SIG-M5 treated with dmso at 0.1 percent for 504 hours (cell line): ENCODE data around the gene SLC1A5.
A peak's percentile ranks its signal among the peaks of the same experiment; 100 is the strongest.
"Not testable (repeated sequence)": the region's sequence is repeated elsewhere in the genome, so short reads cannot be mapped to it uniquely, and the experiment has no call there.

Source experiments
- DNase-seq: peaks from one replicate; lab custom pipeline; 2025; ENCODE audit not compliant: unreplicated experiment; lab: John Stamatoyannopoulos, UW

SLC1A5 gene

GRCh38 chr19:46772170-46773017 is 16.0 kb downstream of the SLC1A5 start:
- no peak for DNase-seq

- DNase-seq = not testable (repeated sequence)
Measured at GRCh38 chr19:46768746-46769145, 19.6 kb downstream of the SLC1A5 start.

DNA sequence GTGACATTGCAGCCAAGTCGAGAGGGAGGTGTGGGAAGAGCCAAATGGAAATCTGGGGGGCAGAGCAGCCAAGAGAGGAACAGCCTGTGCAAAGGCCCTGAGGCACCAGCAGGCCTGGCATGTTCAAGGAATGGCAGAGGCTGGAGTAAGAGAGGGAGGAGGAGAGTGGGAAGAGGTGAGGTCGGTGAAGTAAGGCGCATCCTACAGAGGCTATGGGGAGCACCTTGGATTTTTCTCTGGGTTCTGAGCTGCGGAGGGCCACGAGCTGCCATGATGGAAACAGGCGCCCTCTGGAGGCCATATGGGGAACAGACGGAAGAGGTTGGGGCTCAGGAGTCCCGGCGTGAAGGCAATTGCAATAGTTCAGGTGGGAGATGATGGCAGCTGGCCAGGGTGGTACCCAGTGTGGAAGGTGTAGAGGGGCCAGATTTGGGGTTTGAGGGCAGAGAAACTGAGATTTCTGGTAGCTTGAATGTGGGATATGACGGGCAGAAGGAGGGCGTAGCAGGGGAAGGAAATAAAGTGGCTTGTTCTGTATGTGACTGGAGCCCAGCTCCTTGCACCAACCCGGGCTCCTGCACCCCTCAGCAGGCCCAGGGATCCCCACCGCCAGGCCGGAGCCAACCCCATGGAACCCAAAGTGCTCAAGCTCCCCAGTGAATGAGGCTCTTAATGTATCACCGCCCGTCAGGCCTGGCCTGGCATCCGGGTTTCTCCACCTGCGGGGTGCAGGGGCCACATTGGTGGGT is 21.7 kb downstream of the SLC1A5 start:
- peak; percentile 42 for DNase-seq

GRCh38 chr19:46764817-46765291 is 23.5 kb downstream of the SLC1A5 start:
- DNase-seq = no peak

GRCh38 chr19:46762245-46762890 is 26.0 kb downstream of the SLC1A5 start:
- DNase-seq = no peak

- no peak for DNase-seq
Measured at GRCh38 chr19:46761418-46761831, 27.0 kb downstream of the SLC1A5 start.

DNA sequence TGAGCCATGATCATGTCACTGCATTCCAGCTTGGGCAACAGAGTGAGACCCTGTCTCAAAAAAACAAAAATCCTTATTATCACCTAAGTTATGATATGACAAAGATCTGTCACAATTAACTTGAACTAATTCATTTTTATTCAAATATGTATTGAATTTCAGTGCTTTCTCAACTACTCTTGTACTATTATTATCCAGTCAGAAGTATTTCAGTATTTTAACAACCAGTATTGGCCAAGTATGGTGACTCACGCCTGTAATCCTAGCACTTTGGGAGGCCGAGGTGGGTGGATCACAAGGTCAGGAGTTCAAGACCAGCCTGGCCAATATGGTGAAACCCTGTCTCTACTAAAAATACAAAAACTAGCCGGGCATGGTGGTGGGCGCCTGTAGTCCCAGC is 27.5 kb downstream of the SLC1A5 start:
- DNase-seq = not testable (repeated sequence)

DNA sequence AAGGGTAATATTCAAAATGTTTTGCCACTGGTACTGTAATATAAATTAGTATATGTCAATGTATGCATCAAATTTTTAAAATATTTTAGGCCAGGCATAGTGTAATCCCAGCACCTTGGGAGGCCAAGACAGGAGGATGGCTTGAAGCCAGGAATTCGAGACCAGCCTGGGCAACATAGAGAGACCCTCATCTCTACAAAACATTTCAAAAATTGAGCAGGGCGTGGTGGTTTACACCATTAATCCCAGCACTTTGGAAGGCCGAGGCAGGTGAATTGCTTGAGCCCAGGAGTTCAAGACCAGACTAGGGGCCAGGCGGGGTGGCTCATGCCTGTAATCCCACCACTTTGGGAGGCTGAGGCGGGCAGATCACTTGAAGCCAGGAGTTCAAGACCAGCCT is 28.0 kb downstream of the SLC1A5 start:
- no peak for DNase-seq

GRCh38 chr19:46759817-46760333 is 28.5 kb downstream of the SLC1A5 start:
- DNase-seq = no peak

GRCh38 chr19:46759206-46759605 is 29.2 kb downstream of the SLC1A5 start:
- DNase-seq = no peak

- DNase-seq = no peak
Measured at GRCh38 chr19:46756544-46756888, 31.9 kb downstream of the SLC1A5 start.

DNA sequence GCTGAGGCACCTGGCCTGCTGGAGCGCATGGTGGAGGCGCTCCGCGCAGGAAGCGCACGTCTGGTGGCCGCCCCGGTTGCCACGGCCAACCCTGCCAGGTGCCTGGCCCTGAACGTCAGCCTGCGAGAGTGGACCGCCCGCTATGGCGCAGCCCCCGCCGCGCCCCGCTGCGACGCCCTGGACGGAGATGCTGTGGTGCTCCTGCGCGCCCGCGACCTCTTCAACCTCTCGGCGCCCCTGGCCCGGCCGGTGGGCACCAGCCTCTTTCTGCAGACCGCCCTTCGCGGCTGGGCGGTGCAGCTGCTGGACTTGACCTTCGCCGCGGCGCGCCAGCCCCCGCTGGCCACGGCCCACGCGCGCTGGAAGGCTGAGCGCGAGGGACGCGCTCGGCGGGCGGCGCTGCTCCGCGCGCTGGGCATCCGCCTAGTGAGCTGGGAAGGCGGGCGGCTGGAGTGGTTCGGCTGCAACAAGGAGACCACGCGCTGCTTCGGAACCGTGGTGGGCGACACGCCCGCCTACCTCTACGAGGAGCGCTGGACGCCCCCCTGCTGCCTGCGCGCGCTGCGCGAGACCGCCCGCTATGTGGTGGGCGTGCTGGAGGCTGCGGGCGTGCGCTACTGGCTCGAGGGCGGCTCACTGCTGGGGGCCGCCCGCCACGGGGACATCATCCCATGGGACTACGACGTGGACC is 32.4 kb downstream of the SLC1A5 start:
- no peak for DNase-seq

GRCh38 chr19:46755077-46755852 is 33.1 kb downstream of the SLC1A5 start:
- DNase-seq = peak; percentile 53

GRCh38 chr19:46753420-46754155 is 34.8 kb downstream of the SLC1A5 start:
- peak; percentile 56 for DNase-seq

DNA sequence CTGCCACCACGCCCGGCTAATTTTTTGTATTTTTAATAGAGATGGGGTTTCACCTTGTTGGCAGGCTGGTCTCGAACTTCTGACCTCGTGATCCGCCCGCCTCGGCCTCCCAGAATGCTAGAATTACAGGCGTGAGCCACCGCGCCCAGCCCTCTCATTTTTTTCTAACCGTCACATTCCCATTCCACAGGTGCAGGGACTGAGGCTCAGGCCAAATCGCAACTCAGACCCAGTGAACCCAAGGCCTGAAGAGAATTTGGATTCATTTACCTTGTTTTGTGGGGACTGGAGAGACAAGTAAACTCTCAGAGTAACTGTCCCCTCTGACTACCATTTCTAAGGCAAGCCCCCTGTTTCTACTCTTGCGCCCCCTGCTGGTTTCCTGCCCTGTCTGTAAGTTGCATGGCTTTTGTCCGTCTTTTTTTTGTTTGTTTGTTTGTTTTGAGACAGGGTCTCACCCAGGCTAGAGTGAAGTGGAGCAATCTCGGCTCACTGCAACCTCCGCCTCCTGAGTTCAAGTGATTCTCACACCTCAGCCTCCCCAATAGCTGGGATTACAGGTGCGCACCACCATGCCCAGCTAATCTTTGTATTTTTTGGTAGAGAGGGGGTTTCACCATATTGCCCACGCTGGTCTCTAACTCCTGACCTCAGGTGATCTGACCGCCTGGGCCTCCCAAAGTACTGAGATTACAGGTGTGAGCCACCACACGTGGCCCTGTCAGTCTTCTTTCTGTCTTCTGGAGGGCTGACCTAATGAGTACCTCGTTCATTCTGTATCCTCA is 39.9 kb downstream of the SLC1A5 start:
- DNase-seq = peak; percentile 71

DNA sequence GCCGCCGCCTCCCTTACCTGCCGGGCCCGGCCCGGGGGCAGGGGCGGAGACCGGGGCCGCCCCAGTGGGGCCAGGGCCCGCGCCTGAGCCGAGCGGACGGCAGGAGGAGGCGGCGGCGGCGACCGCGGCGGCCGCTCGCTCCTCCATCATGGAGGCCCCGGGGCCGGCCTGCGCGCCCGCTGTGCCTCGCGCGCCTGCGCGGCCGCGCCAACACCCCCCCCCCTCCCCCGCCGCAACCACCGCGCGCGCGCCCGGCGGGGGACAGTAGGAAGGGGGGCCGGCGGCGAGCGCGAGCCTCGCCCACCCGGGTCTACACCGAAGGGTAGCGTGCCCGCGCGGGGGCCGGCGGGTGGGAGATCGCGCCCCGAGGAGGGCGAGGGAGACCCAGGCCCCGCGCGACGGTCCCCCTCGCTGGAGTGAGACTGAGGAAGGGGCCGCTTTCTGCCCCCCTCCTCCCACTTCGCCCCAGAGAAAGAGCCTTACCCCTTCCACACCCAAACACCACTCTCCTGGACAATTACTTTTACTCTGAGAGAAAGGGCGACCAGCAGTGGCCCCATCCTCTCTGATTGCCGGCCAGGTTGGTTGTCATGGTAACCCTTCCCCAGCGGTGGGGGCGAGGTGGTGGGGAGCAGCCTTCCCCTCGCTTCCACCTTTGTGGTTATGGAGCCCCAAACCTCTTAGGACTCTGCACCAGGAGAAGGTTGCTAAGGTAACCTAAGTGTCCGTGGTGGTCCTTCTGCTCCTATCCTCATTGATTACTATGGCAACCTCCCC is 41.9 kb downstream of the SLC1A5 start, which contains the start of gene STRN4:
TSS of gene STRN4 (minus strand) at position 170 of the 777 bp plus-strand sequence. CDS start at position 150, 20 bp downstream.
- DNase-seq = peak; percentile 22

- no peak for DNase-seq
Measured at GRCh38 chr19:46745521-46746280, 42.7 kb downstream of the SLC1A5 start, which contains the start of gene FKRP. Gene FKRP (plus strand): TSS chr19:46746057. CDS start chr19:46755451, 9,394 bp downstream.
